ENCODE results near the gene MMD2.
"Not testable (repeated sequence)": the region's sequence is repeated elsewhere in the genome, so short reads cannot be mapped to it uniquely, and the experiment has no call there.

The MMD2 gene, protein sequence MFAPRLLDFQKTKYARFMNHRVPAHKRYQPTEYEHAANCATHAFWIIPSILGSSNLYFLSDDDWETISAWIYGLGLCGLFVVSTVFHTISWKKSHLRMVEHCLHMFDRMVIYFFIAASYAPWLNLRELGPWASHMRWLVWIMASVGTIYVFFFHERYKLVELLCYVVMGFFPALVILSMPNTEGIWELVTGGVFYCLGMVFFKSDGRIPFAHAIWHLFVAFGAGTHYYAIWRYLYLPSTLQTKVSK

DNA sequence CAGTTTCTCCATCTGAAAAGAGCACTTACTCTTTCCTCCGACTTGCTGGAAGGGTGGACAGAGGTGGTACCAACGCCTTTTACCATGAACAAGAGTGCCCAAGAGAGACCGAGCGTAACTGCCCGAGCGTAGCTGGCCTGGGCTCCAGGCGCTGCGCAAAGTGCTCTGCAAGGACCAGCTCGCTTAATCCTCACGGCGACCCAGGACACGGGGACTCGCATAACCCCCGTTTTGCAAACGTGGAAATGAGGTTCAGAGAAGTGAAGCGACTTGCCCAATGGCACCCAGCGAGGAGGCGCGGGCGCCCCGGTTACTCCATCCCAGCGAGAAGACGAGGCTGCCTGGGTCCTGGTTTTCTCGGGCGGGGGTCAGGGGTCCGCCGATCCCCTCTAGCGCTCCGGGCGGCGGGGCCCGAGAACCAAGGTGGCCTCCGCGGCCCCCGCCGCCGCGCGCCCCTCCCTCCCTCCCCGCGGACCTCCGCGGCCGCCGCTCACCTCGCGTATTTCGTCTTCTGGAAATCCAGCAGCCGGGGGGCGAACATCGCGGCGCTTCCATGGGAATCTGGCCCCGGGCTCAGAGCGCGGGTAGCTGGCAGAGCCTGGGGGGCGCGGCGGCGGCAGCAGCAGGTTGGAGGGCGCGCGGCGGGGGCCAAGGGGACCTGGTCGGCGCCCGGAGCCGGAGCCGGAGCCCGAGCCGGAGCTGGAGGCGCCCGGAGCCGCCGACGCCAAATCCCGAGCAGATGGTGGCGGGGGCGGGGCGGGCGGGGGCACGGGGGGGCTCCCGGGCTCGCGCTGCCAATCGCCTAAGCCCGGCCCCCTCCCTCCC, at the start of gene MMD2:
Gene MMD2, minus strand, starts transcription at position 711 of the 825 bp plus-strand sequence. Its CDS starts 170 bp downstream, at position 541.
- peak; percentile 4 for DNase-seq

DNA sequence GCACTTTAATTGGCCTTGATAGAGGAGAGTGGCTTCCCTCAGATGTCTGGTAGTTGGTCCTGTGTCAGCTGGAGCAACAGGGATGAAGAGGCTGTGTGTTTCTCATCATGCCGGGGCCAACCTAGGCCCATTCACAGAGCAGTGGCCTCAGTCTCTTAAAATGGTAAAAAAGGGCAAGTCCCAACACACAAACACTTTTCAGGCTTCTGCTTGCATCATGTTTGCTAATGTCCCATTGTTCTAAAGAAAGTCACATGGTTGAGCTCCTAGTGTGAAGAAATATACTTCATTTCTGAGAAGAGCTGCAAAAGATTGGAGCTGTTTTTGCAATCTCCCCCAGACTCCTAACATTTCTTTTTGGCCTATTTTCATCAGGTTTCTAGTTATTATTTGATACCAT, 46.1 kb upstream of the MMD2 start:
- no peak for DNase-seq

DNA sequence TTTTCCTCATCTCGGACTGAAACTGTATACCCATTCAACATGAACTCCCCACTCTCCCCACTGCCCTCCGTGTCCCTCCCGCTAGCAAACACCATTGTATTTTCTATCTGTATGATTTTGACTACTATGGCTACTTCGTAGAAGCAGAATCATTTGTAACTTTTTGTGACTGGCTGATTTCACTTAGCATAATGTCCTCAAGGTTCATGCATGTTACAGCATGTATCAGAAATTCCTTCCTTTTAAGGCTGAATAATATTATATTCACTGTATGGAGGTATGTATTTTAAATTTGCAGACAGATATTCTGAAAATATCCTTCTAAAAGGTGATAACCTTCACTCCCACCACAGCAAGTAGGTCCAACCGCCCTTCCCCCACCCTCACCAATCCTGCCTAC, 42.9 kb upstream of the MMD2 start:
- DNase-seq = no peak

DNA sequence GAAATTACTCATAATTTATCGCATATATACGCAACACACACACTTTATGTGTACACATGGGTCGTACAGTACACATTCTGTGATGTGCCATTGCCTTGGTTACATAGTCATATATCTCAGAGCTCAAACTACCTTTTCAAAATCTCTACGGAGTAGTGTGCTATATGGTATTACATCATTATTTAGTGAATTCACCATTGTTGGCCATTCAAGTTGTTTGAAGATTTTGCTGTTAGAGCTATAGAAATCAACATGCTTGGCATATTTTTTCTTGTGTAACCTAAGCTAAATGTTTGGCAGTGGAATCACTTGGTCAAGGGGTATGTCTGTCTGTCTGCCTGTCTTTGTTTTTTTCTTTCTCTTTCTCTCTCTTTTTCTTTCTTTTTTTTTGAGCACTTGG, 42.0 kb upstream of the MMD2 start:
- no peak for DNase-seq

DNA sequence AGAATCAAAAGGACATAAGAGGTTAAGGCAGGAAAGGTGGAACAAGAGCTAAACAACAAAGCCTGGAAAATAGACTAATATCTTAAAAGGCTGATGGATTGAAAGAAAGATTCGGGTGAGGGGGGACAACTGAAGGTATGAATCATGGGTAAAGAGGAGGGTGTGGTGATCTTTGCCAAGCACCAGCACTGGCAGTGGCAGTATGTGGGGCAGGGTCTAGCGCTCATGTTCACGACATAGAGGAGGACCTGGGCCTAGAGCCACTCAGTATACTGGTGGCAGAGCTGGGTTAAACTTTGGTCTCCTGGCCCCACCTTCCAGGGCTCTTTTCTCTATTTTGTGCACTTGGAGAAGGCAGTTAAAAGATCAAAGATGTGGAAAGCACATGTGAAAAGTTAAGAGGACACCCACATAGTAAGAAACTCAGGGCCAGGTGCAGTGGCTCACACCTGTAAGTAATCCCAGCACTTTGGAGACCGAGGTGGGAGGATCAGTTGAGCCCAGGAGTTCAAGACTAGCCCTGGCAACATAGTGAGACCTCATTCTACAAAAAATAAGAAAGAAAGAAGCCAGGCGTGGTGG, 40.5 kb upstream of the MMD2 start:
- no peak for DNase-seq

DNA sequence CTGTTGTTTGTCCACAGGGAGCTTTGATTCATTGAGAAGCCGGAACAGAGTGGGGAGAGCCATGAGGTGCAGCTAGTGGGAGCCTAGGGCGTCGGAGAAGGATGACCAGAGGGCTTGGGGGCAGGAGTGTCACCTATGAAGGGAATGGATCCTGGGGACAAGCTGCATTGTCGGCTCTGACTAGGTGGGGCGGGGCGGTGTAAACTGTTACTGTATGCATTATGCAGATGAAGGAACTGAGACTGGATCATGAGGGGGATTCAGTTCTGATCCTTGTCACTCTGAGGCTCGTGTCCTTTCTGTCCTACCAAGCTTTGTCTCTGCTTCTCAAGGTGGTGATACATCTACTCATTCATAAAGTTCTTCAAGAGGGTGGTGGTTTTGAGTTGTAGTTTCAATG, 39.9 kb upstream of the MMD2 start:
- DNase-seq = no peak

DNA sequence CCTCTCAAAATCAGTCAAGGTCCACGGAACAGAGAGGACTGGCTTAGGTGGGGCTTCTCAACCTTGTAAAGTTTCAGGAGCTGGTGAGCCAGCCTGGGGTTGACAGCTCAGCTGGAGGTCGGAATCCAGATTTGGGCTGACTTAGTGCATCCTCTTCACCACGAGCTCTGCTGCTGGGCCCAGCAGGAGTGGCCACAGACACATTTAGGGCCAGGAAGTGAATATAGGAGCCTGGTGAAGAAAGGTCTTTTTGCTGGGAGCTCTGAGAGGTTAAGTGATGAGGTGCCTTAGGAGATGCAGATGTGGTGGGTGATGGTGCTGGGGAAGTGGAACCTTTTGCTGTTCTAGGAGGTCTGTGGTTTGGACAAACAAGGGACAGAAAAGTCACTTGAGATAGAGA, 39.3 kb upstream of the MMD2 start:
- no peak for DNase-seq

DNA sequence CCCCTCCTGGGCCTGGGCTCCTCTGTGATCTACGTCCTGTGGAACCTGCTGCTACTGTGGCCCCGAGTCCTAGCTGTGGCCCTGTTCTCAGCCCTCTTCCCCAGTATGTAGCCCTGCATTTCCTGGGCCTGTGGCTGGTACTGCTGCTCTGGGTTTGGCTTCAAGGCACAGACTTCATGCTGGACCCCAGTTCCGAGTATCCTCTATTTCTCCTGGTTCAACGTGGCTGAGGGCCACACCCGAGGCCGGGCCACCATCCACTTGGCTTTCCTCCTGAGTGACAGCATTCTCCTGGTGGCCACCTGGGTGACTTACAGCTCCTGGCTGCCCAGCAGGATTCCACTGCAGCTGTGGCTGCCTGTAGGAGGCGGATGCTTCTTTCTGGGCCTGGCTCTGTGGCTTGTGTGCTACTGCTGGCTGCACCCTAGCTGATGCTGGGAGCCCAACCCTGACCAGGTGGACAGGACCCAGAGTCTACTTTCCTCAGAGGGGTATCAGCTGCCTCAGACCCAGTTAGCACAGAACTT, 37.8 kb upstream of the MMD2 start:
- no peak for DNase-seq

DNA sequence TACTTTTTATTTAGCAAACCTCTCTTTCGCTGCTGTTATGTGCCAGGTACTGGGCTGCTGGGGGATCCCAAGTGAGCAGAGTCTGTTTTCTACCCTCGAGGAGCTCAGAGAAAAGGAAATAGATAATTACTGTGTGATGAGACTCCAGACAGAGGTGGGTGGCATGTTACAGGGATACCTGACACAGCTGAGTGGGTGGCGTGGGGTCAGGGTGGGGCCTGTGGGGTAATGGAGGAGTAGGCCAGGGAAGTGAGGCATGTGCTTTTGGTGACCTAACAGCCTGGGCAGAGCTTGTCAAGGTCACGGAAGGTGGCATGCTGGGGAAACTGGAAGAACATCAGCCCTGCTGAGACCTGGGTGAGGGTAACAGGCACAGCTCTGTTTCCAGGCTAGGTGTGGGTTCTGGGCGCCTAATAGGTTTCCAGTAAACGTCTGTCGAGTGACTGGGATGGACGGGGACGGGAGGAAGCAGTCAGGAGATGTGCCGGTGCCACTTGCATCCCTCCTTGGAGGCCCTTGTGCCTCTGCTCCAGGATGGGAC, 36.5 kb upstream of the MMD2 start:
- no peak for DNase-seq

DNA sequence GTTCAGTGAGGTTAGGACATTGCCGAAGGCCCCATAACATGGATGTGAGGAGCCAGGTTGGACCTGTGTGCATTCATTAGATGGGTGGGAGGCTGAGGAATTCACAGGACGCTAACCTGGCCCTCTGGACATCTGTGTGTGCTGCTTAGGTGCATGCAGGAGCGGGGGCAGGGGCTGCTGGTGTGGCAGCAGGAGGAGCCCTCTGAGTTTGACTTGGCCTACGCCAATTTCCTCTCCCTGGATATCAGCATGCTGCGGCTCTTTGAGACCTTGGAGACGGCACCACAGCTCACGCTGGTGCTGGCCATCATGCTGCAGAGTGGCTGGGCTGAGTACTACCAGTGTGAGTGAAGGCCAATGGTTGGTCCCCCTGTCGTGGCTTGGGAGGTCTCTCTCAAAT, 34.5 kb upstream of the MMD2 start:
- no peak for DNase-seq

DNA sequence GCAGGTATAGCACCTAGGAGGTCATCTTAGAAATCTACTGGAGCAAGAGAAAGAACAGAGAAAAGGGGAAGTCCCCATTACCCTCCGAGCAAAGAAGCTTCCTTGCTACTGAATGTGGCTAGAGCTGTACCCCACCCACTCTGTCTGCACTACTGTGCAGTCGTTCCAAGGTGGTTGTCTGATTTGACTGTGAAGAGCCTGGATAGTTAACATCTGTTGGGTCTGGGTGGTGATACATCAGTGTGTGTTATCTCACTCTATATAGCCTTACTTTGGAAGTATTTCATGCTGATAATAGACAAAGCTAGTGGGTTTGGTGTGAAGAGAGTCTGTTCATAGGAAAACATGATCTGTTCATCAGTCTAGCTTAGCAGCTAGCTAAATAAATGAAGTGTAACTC, 23.8 kb upstream of the MMD2 start:
- not testable (repeated sequence) for DNase-seq

DNA sequence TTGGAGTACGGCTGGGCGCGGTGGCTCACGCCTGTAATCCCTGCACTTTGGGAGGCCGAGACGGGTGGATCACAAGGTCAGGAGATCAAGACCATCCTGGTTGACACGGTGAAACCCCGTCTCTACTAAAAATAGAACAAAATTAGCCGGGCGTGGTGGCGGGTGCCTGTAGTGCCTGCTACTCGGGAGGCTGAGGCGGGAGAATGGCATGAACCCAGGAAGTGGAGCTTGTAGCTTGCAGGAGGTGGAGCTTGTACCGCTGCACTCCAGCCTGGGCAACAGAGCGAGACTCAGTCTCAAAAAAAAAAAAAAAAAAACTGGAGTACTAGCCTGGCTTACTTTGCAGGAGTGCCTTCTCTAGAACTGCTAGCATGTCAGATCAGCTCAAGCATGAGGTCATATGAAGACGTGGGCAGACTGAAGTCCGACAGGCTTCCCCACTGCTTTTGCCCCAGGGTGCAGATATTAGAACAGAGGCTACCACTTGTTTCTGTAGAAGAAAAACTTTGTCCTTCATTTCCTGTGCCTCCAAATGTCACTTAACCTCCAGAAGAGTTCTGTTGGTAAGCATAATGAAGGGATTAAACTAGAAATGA, 22.4 kb upstream of the MMD2 start:
- not testable (repeated sequence) for DNase-seq

DNA sequence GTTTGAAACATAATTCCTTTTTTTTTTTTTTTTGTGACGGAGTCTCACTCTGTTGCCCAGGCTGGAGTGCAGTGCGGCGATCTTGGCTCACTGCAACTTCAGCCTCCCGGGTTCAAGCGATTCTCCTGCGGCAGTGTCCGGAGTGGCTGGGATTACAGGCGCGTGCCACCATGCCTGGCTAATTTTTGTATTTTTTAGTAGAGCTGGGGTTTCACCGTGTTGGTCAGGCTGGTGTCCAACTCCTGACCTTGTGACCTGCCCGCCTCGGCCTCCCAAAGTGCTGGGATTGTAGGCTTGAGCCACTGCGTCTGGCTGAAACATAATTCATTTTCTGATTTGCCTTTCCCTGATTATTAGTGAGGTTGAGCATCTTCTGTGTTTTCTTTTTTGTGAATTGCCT, 16.6 kb upstream of the MMD2 start:
- not testable (repeated sequence) for DNase-seq

DNA sequence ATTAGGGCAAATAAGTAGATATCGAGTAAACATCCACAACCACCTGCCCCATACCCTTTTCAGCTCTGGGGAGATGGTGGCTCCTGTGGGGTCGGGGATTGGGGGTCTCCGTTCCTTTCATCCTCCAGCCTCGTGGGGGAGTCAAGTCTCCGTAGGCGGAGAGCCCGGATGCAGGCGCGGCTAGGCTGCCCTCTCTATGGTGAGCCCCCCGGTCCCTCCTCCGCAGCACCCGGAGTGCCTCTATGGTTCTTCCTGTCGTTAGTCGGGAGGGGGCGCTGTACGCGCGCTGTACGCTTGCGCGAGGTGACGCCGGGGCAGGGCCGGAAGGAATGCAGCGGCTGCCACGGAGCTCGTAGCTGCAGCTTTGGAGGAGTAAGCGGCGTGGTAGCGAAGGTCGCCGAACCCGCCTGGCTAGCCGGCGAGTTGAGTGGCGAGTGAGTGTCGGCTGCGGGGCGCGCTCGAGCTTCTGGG, 14.8 kb upstream of the MMD2 start:
- peak; percentile 81 for DNase-seq

DNA sequence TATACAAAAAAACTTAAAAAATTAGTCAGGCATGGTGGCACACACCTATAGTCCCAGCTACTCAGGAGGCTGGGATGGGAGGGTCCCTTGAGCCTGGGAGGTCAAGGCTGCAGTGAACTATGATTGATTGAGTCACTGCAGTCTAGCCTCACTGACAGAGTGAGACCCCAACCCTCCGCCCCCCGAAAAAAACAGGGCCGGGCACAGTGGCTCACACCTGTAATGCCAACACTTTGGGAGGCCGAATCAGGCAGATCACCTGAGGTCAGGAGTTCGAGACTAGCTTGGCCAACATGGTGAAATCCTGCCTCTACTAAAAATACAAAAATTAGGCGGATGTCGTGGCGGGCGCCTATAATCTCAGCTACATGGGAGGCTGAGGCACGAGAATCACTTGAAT, 13.5 kb upstream of the MMD2 start:
- not testable (repeated sequence) for DNase-seq

DNA sequence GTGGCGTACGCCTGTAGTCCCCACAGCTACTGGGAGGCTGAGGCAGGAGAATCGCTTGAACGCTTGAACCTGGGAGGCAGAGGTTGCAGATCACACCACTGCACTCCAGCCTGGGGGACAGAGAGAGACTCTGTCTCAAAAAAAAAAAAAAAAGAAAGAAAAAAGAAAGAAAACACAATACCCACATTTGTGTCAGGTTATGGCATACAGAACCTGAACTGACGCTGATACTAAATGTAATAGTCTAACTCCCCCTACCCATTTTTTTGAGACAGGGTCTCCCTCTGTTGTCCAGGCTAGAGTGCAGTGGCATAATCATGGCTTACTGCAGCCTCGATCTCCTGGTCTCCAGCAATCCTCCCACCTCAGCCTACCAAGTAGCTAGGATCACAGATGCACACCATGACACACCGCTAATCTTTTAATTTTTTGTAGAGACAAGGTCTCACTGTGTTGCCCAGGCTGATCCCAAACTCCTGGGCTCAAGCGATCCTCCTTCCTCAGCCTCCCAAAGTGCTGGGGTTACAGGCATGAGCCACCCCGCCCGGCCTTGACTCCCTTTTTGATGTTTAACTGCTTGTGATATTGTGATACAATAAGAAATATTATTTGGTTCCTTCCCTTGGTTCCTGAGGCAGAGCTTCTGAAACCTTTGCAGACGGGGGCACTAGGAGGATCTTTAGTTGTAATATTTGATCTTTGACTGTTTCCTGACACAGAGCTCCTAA, 6.5 kb upstream of the MMD2 start:
- no peak for DNase-seq

DNA sequence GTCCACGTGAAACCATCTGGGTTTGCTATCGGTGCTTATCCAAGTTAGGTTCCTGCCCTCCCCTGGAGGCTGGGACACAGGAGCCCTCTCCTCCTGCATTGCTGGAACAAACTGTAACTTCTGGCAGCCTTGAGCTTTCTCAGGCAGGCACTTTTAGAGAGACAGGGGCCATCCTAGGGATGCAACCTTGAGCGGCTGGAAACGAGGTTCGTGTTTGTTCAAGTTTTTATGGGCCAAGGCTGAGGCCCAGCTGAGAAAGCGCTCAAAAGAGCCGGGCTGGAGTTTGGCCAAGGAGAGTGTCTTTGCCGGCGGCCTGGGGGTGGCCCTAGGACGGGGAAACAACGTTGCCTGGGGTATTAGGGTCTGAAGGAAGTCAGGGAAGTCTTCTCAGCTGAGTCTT, 5.5 kb upstream of the MMD2 start:
- no peak for DNase-seq

DNA sequence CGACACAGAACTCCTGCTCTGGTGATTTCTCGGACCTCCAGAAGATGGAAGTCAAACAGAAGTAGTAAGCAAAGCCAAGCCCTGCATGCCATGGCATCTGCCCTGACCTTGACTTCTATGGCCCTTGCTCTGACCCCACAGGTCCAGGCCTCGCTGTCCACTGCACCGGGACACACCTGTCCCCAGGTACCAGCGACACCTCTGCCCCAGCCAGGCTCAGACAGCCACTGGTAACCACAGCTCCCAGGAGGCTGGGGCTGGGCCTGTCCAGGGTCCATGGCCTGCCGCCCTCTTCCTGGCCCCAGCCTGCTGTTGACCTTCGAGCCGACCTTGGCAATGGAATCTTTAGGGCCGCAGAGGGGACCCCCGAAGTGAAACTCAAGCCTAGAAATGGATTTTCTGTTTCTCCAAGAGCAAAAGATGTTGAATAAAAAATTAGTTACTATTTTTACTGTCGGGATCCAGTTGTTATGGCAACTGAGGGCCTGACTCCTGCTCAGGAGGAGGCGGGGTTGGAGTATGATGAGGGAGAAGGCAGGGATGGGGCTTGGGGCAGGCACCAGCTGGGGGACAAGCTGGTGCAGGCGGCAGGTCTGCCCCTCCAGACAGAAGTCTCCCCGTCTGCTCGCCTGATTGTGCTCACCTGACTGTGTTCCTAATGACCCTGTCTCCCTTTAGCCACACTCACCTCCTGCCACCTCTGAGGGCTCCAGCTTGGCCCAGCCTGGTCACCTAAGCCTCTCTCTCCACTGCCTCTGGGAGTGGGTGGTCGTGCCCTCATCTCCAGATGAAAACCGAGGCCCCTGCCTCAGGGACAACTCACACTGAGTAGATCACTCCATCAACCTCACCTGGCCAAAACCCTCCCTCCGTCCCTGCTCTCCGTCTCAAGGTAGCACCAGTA, 4.1 kb upstream of the MMD2 start:
- no peak for DNase-seq

DNA sequence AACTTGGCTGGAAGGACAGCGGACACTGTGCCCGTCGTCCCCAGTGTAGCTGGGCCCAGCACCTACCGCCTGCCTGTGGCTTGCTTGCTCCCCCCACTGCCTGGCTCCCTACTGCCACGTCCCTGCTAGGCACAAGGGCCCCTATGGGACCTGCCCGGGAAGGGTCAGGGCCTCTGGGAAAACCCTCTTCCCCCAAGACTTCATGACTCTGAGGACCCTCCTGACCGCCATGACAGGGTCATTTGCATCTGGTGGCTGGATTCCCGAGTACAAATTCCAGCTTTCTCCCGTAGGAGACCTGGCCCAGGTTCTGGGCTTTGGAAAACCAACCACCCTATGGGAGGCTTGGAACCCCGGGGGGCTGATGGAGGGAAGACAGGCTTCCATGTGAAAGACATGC, 1.4 kb upstream of the MMD2 start:
- DNase-seq = no peak

DNA sequence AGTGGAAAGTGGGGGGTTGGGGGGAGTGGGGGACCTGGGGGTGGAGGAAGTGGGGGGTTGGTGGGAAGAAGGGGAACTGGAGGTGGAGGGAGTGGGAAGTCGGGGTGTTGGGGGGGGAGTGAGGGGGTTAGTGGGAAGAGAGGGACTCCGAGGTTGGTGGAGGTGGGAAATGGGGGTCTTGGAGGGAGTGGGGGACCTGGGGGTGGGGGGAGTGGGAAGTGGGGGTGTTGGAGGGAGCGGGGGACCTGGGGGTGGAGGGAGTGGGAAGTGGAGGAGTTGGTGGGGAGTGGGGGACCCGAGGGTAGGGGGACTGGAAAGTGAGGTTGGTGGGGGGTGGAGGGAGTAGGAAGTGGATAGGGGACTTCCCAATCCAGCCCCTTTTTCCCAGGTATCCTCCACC, 906 bp upstream of the MMD2 start:
- DNase-seq = no peak

DNA sequence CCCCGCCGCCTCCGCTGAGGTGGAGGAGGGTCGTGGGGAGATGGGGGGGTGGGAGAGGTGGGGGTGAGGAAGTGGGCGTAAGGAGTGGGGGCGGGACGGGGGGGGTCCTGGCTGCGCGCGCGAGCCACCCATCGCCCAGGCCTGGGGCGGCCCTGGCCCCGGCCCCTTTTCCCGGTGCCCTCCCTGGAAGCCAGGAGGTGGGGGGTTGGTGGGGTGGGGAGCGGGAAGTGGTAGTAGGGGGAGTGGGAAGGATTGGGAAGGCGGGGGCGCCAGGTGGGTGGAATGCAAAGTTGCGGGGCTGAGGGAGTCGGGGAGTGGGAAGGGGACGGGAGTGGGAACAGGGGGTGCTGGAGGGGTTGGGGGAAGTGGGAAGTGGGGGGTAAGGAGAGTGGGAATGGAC, 319 bp upstream of the MMD2 start:
- DNase-seq = no peak
